Measurements from ENCODE around the gene BTN3A1. TPM values are rescaled to one million over a fixed set of nuclear protein-coding genes. Genes with fewer than 3 reads are reported as not detected.

Gene BTN3A1
- total RNA-seq, 3 donors from 2014 or later (not counting 1 experiment from before 2014, with no cell fraction given) = 285 to 373 (median 348) TPM

DNA sequence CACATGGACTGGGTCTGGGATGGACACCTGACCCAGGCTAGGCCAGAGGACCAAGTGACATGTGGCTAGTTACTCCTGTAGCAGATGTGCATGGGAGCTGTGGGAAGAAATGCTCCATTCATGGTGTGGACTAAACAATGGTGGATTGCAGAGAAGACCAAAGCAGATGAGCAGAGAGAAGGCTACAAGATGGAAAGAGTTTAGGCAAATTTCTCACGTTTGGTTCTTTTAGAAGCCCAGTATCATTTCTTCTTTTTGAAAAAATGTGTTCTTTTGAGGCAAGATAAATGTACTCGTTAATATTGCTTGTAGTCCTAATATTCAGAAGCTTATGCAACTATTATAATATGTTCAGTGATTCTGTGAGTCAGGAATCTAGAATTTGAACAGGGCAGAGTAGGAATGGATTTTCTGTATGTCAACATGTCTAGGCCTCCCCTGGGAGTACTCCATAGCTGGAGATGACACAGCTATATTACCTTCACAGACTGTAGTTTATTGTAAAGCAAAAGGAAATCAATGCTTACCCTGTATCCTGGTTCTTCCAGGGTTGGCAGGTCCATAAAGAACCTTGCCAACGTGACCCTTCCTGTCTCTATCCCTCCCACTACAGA is 53.4 kb downstream of the BTN3A1 start:
- no peak for DNase-seq
- H3K4me3 Mint-ChIP-seq = no peak overlapping the region
- H3K9me3 ChIP-seq (ENCODE audit: control insufficient read depth, insufficient read depth, low read length) = no peaks in the 10 kb centered on the region
- peaks cover 25% of the 10 kb centered on the region for H3K36me3 ChIP-seq (ENCODE audit: control insufficient read depth, insufficient read depth, low read length)
- no peak overlapping the region for H3K27ac ChIP-seq (ENCODE audit: low read length)
- no peak for ATAC-seq
- H3K27ac Mint-ChIP-seq = peak overlapping the region; percentile 95 to 97
- no peak overlapping the region for H3K4me3 ChIP-seq (ENCODE audit: low read length)
- TF ChIP-seq, protein P1, sequence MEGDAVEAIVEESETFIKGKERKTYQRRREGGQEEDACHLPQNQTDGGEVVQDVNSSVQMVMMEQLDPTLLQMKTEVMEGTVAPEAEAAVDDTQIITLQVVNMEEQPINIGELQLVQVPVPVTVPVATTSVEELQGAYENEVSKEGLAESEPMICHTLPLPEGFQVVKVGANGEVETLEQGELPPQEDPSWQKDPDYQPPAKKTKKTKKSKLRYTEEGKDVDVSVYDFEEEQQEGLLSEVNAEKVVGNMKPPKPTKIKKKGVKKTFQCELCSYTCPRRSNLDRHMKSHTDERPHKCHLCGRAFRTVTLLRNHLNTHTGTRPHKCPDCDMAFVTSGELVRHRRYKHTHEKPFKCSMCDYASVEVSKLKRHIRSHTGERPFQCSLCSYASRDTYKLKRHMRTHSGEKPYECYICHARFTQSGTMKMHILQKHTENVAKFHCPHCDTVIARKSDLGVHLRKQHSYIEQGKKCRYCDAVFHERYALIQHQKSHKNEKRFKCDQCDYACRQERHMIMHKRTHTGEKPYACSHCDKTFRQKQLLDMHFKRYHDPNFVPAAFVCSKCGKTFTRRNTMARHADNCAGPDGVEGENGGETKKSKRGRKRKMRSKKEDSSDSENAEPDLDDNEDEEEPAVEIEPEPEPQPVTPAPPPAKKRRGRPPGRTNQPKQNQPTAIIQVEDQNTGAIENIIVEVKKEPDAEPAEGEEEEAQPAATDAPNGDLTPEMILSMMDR (IDR thresholded peaks at IDR 0.05) = no peak
- peaks cover 19% of the 10 kb centered on the region for H3K36me3 Mint-ChIP-seq
- intact Hi-C loops (cut with micrococcal nuclease) = loop anchor here (5.0 kb wide), 1 partner anchor 73 kb away; the partner anchor contains the start of gene BTN2A2
- H3K27me3 ChIP-seq (ENCODE audit: control insufficient read depth, insufficient read depth, low read length) = no peaks in the 10 kb centered on the region
- H3K9me3 Mint-ChIP-seq = no peaks in the 10 kb centered on the region
- peaks cover 38 to 48% of the 10 kb centered on the region in 2 donors for H3K4me1 Mint-ChIP-seq
- H3K27me3 Mint-ChIP-seq (ENCODE audit: low read depth in 2 of 2) = no peaks in the 10 kb centered on the region
- 91% methylated on average over 3 of the region's 3 CpGs for WGBS (ENCODE audit: insufficient coverage)
- H3K4me1 ChIP-seq (ENCODE audit: control insufficient read depth, insufficient read depth, low read length) = peaks cover 21% of the 10 kb centered on the region

DNA sequence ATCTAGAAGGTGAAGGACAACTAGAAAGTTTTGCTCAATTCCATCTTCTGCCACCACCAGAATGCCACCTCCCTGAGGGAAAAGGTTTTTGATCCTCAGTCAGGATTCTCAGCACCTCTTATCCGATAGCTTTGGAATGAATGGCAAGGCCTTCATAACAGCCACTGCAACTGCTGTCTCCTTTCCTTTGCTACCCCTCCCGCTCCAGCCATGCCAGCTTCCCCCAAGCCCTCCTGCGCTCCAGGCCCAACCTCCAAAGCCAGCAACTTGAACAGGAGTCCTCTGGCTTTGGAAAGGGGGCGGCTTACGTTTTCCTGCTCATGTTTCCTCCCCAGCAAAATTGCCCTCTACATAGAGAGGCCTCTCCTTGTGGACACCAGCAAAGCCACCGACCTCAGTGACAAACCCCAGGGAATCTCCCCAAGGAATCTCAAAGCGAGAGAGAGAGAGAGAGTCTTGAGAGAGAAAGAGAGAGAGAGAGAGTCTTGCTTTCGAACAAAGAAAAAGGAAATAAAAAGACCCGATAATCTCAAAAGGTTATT is 55.3 kb downstream of the BTN3A1 start:
- H3K27me3 Mint-ChIP-seq (ENCODE audit: low read depth in 2 of 2) = no peaks in the 10 kb centered on the region
- no peaks in the 10 kb centered on the region for H3K27me3 ChIP-seq (ENCODE audit: control insufficient read depth, insufficient read depth, low read length)
- no peaks in the 10 kb centered on the region for H3K9me3 ChIP-seq (ENCODE audit: control insufficient read depth, insufficient read depth, low read length)
- TF ChIP-seq, protein P1 (IDR thresholded peaks at IDR 0.05) = no peak
- H3K27ac ChIP-seq (ENCODE audit: low read length) = peak overlapping the region; percentile 82
- H3K4me1 Mint-ChIP-seq = peaks cover 52 to 59% of the 10 kb centered on the region in 2 donors
- intact Hi-C loops (cut with micrococcal nuclease) = loop anchor here (1.0 to 5.0 kb wide), 2 partner anchors 17 to 75 kb away; partner anchors contain the start of gene BTN2A2
- peaks cover 12% of the 10 kb centered on the region for H3K36me3 Mint-ChIP-seq
- H3K4me3 ChIP-seq (ENCODE audit: low read length) = peak overlapping the region; percentile 93
- DNase-seq = no peak
- ATAC-seq = peak; percentile 29 to 34 (median 29)
- 38% methylated on average over 9 of the region's 9 CpGs for WGBS (ENCODE audit: insufficient coverage)
- H3K27ac Mint-ChIP-seq = peak overlapping the region; percentile 95 to 97
- peak overlapping the region; percentile 100 for H3K4me3 Mint-ChIP-seq
- H3K9me3 Mint-ChIP-seq = no peaks in the 10 kb centered on the region
- peaks cover 22% of the 10 kb centered on the region for H3K36me3 ChIP-seq (ENCODE audit: control insufficient read depth, insufficient read depth, low read length)
- peaks cover 35% of the 10 kb centered on the region for H3K4me1 ChIP-seq (ENCODE audit: control insufficient read depth, insufficient read depth, low read length)

DNA sequence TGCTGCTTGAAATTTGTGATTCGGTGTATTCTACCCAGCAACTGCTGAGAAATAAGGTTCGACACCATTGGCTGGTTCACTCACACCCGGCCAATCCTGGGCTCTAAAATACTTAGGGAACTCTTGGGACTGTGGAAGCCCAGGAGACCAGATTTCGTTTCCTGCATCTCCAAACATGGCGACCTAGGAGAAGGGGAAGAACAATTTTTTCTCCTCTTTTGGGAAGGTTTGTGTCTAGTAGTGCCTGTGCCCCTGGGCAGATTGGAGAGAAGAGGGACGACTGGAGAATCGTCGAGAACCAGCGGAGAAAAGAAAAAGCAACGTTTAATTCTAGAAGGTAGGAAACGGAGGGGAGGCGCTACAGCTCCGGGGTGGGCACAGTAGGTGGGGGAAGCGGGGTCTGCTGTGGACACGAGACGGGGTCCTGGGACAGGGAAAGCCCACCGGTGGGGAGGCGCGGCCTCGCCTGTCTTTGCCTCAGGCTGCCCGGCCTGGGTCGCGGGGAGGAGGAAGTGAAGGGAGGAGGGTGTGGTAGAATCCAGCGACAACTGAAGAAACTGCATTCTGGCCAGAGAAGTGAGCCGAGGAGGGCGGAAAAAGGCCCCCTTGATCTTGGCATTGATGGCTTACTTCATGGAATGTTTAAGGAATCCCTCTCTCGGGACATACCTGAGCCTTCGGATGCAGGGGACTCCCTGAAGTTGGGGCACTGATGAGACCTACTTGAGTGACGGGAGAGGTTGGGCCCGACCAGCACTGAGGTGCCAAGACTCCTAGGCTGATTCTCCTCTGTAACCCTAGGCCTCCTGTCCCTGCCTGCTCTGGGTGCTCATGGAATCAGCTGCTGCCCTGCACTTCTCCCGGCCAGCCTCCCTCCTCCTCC is 56.0 kb downstream of the BTN3A1 start, which contains the start of gene BTN2A1:
Gene BTN2A1, plus strand, starts transcription at position 150 of the 883 bp plus-strand sequence. Its CDS starts 682 bp downstream, at position 832.
- H3K4me1 Mint-ChIP-seq = peaks cover 59 to 63% of the 10 kb centered on the region in 2 donors
- Histone ChIP-seq H3K27me3 (ENCODE audit: control insufficient read depth, insufficient read depth, low read length) (no peaks in the 10 kb centered on the region), H3K36me3 (ENCODE audit: control insufficient read depth, insufficient read depth, low read length) (peaks cover 29% of the 10 kb centered on the region), H3K9me3 (ENCODE audit: control insufficient read depth, insufficient read depth, low read length) (no peaks in the 10 kb centered on the region), H3K4me1 (ENCODE audit: control insufficient read depth, insufficient read depth, low read length) (peaks cover 35% of the 10 kb centered on the region), H3K27ac (ENCODE audit: low read length) (peak within 1 kb of the TSS; percentile 82), H3K4me3 (ENCODE audit: low read length) (peak within 1 kb of the TSS; percentile 93)
- WGBS (ENCODE audit: insufficient coverage) = 0% methylated on average over 31 of the region's 31 CpGs
- H3K27me3 Mint-ChIP-seq (ENCODE audit: low read depth in 2 of 2) = no peaks in the 10 kb centered on the region
- H3K4me3 Mint-ChIP-seq = peak within 1 kb of the TSS; percentile 100
- ATAC-seq = peak; percentile 97 to 98 (median 98)
- TF ChIP-seq, protein P1 (IDR thresholded peaks at IDR 0.05) = no peak
- intact Hi-C loops (cut with micrococcal nuclease) = loop anchor here (1.0 to 5.0 kb wide), 2 partner anchors 16 to 76 kb away; partner anchors contain the start of gene BTN2A2
- peak; percentile 54 to 92 for DNase-seq
- no peaks in the 10 kb centered on the region for H3K9me3 Mint-ChIP-seq
- H3K36me3 Mint-ChIP-seq = peaks cover 12% of the 10 kb centered on the region
- peak within 1 kb of the TSS; percentile 95 to 97 for H3K27ac Mint-ChIP-seq
